T-helper 1 cell treated with Interleukin-12 subunit alpha and Interleukin-12 subunit beta and Interleukin-4 antibody, amounts not matched to agents 30 μg/mL and 1 μg/mL, for 36 hours (primary cell): ENCODE measurements around the gene VAMP2.
A peak's percentile ranks its signal among the peaks of the same experiment; 100 is the strongest.

Source experiments
- H3K27ac Mint-ChIP-seq: one replicate; pipeline ENCODE4 v1.8.0; 2021; ENCODE audit warnings: mild to moderate bottlenecking, mixed read lengths
- H3K27me3 Mint-ChIP-seq: one replicate; pipeline ENCODE4 v1.8.0; 2021; ENCODE audit warnings: low read depth, mixed read lengths
- H3K36me3 Mint-ChIP-seq: one replicate; pipeline ENCODE4 v1.8.0; 2021; ENCODE audit warnings: low read depth, mixed read lengths
- H3K4me1 Mint-ChIP-seq: one replicate; pipeline ENCODE4 v1.8.0; 2021; ENCODE audit warnings: low read depth, mixed read lengths
- H3K4me3 Mint-ChIP-seq: one replicate; pipeline ENCODE4 v1.8.0; 2021; ENCODE audit warnings: mild to moderate bottlenecking, moderate library complexity, mixed read lengths
- H3K9me3 Mint-ChIP-seq: one replicate; pipeline ENCODE4 v1.8.0; 2021; ENCODE audit warnings: mixed read lengths

VAMP2 gene

GRCh38 chr17:8144401-8145231 lies 18.1 kb downstream of the VAMP2 start:
- Mint-ChIP-seq H3K9me3 (no peaks in the 10 kb centered on the region), H3K27ac (no peak overlapping the region), H3K27me3 (no peaks in the 10 kb centered on the region), H3K36me3 (peaks cover 56% of the 10 kb centered on the region), H3K4me1 (peaks cover 3% of the 10 kb centered on the region), H3K4me3 (no peak overlapping the region)

- Mint-ChIP-seq H3K27ac (no peak overlapping the region), H3K9me3 (no peaks in the 10 kb centered on the region), H3K36me3 (peaks cover 53% of the 10 kb centered on the region), H3K4me3 (no peak overlapping the region), H3K4me1 (peaks cover 3% of the 10 kb centered on the region), H3K27me3 (no peaks in the 10 kb centered on the region)
These were observed 19.0 kb downstream of the VAMP2 start for GRCh38 chr17:8143581-8144400.

- Mint-ChIP-seq H3K36me3 (peaks cover 47% of the 10 kb centered on the region), H3K4me1 (peaks cover 3% of the 10 kb centered on the region), H3K4me3 (no peak overlapping the region), H3K9me3 (no peaks in the 10 kb centered on the region), H3K27me3 (no peaks in the 10 kb centered on the region), H3K27ac (no peak overlapping the region)
These were observed 19.7 kb downstream of the VAMP2 start for GRCh38 chr17:8142887-8143580.

GRCh38 chr17:8142158-8142886 lies 20.4 kb downstream of the VAMP2 start:
- Mint-ChIP-seq H3K27me3 (no peaks in the 10 kb centered on the region), H3K9me3 (no peaks in the 10 kb centered on the region), H3K4me3 (no peak overlapping the region), H3K36me3 (peaks cover 42% of the 10 kb centered on the region), H3K4me1 (peaks cover 3% of the 10 kb centered on the region), H3K27ac (no peak overlapping the region)

GRCh38 chr17:8141741-8142140 lies 21.0 kb downstream of the VAMP2 start:
- H3K27ac Mint-ChIP-seq, result no peak overlapping the region
- H3K9me3 Mint-ChIP-seq, result no peaks in the 10 kb centered on the region
- peaks cover 4% of the 10 kb centered on the region for H3K4me1 Mint-ChIP-seq
- H3K27me3 Mint-ChIP-seq, result peaks cover 1% of the 10 kb centered on the region
- peaks cover 39% of the 10 kb centered on the region for H3K36me3 Mint-ChIP-seq
- H3K4me3 Mint-ChIP-seq, result no peak overlapping the region

GRCh38 chr17:8141045-8141444 lies 21.7 kb downstream of the VAMP2 start:
- Mint-ChIP-seq H3K4me3 (no peak overlapping the region), H3K9me3 (no peaks in the 10 kb centered on the region), H3K4me1 (peaks cover 2% of the 10 kb centered on the region), H3K27me3 (peaks cover 4% of the 10 kb centered on the region), H3K27ac (peak overlapping the region; percentile 16), H3K36me3 (peaks cover 32% of the 10 kb centered on the region)

- peaks cover 2% of the 10 kb centered on the region for H3K4me1 Mint-ChIP-seq
- no peak overlapping the region for H3K4me3 Mint-ChIP-seq
- no peaks in the 10 kb centered on the region for H3K9me3 Mint-ChIP-seq
- peaks cover 4% of the 10 kb centered on the region for H3K27me3 Mint-ChIP-seq
- no peak overlapping the region for H3K27ac Mint-ChIP-seq
- H3K36me3 Mint-ChIP-seq, result peaks cover 25% of the 10 kb centered on the region
These were observed 22.4 kb downstream of the VAMP2 start for GRCh38 chr17:8140065-8141029.

GRCh38 chr17:8138672-8139371 lies 23.9 kb downstream of the VAMP2 start:
- Mint-ChIP-seq H3K36me3 (peaks cover 20% of the 10 kb centered on the region), H3K27ac (no peak overlapping the region), H3K9me3 (no peaks in the 10 kb centered on the region), H3K4me3 (no peak overlapping the region), H3K27me3 (peaks cover 4% of the 10 kb centered on the region), H3K4me1 (peaks cover 2% of the 10 kb centered on the region)

- no peaks in the 10 kb centered on the region for H3K9me3 Mint-ChIP-seq
- peaks cover 2% of the 10 kb centered on the region for H3K4me1 Mint-ChIP-seq
- H3K27ac Mint-ChIP-seq, result no peak overlapping the region
- no peak overlapping the region for H3K4me3 Mint-ChIP-seq
- peaks cover 17% of the 10 kb centered on the region for H3K36me3 Mint-ChIP-seq
- H3K27me3 Mint-ChIP-seq, result peaks cover 4% of the 10 kb centered on the region
These were observed 24.4 kb downstream of the VAMP2 start for GRCh38 chr17:8138374-8138671.

GRCh38 chr17:8137645-8138373 lies 24.9 kb downstream of the VAMP2 start:
- H3K27me3 Mint-ChIP-seq, result peaks cover 4% of the 10 kb centered on the region
- no peak overlapping the region for H3K4me3 Mint-ChIP-seq
- H3K27ac Mint-ChIP-seq, result no peak overlapping the region
- peaks cover 17% of the 10 kb centered on the region for H3K36me3 Mint-ChIP-seq
- H3K9me3 Mint-ChIP-seq, result no peaks in the 10 kb centered on the region
- H3K4me1 Mint-ChIP-seq, result peaks cover 2% of the 10 kb centered on the region

GRCh38 chr17:8133941-8134340 lies 28.8 kb downstream of the VAMP2 start:
- no peaks in the 10 kb centered on the region for H3K36me3 Mint-ChIP-seq
- peaks cover 4% of the 10 kb centered on the region for H3K4me1 Mint-ChIP-seq
- H3K27me3 Mint-ChIP-seq, result peaks cover 14% of the 10 kb centered on the region
- H3K9me3 Mint-ChIP-seq, result no peaks in the 10 kb centered on the region
- H3K27ac Mint-ChIP-seq, result no peak overlapping the region
- no peak overlapping the region for H3K4me3 Mint-ChIP-seq

GRCh38 chr17:8133399-8133798 lies 29.3 kb downstream of the VAMP2 start:
- H3K27ac Mint-ChIP-seq, result no peak overlapping the region
- H3K9me3 Mint-ChIP-seq, result no peaks in the 10 kb centered on the region
- no peaks in the 10 kb centered on the region for H3K36me3 Mint-ChIP-seq
- no peak overlapping the region for H3K4me3 Mint-ChIP-seq
- peaks cover 14% of the 10 kb centered on the region for H3K27me3 Mint-ChIP-seq
- H3K4me1 Mint-ChIP-seq, result peaks cover 4% of the 10 kb centered on the region
